Uterus (tissue), 2 donors: ENCODE measurements around the gene ERLEC1.

Experiments used
- POLR2A ChIP-seq, 2 donors: fragments of 450-650 bp; IDR thresholded peaks; one replicate each; pipeline ENCODE4 v1.6.1; 2016; ENCODE audit warnings: antibody characterized with exemption in 2 of 2, mild to moderate bottlenecking in 1 of 2, moderate library complexity in 1 of 2
- TF ChIP-seq, protein P1 (sequence below), 4 experiments: fragments of 200-600 bp in 2 of 4; fragments of 450-650 bp in 2 of 4; sonication (generic) in 2 of 4; IDR thresholded peaks; one replicate each; pipeline ENCODE4 v1.5.1; 2016 to 2019; ENCODE audit warnings: antibody characterized with exemption in 4 of 4, mild to moderate bottlenecking in 2 of 4, moderate library complexity in 1 of 4

DNA sequence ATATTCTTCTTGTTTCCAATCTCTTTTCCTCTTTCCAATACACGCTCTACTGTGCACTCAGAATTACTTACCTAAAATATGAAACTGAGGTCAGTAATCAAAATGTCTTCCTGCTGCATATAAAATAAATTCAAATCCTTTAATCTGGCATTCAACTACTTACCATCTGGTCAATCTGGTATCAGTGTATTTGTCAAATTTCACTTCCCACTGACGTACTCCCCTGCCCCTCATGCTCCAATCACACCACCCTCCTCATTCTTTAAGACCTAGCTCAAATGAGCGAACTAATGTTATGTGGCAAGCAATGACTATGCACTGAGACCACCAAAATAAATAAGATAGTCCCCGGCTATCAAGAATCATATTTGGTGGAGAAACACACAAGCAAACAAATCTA lies 6.8 kb upstream of the ERLEC1 start:
- TF ChIP-seq, protein P1, sequence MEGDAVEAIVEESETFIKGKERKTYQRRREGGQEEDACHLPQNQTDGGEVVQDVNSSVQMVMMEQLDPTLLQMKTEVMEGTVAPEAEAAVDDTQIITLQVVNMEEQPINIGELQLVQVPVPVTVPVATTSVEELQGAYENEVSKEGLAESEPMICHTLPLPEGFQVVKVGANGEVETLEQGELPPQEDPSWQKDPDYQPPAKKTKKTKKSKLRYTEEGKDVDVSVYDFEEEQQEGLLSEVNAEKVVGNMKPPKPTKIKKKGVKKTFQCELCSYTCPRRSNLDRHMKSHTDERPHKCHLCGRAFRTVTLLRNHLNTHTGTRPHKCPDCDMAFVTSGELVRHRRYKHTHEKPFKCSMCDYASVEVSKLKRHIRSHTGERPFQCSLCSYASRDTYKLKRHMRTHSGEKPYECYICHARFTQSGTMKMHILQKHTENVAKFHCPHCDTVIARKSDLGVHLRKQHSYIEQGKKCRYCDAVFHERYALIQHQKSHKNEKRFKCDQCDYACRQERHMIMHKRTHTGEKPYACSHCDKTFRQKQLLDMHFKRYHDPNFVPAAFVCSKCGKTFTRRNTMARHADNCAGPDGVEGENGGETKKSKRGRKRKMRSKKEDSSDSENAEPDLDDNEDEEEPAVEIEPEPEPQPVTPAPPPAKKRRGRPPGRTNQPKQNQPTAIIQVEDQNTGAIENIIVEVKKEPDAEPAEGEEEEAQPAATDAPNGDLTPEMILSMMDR (IDR thresholded peaks at IDR 0.05) = no peak
- TF ChIP-seq POLR2A (IDR thresholded peaks at IDR 0.05) = no peak
